HL-60 (cell line): Measurements from ENCODE around the gene HNF4A.

Experiments used
- DNase-seq, 2 experiments: peaks; one replicate each; pipeline ENCODE4 v3.0.0-alpha.2; 2010 to 2020; ENCODE audit warnings: low read depth in 1 of 2, low spot score in 1 of 2
- H3K27ac ChIP-seq: fragments of 250-450 bp; sonication (Bioruptor Pico); replicated peaks from 2 replicates; pipeline ENCODE4 v1.5.1; 2020; ENCODE audit warnings: mild to moderate bottlenecking, moderate library complexity
- H3K27me3 ChIP-seq: fragments of 250-450 bp; sonication (Bioruptor Pico); 2 replicates; pipeline ENCODE4 v1.5.1; 2021; ENCODE audit warnings: mild to moderate bottlenecking, moderate library complexity; ENCODE audit not compliant: insufficient read depth, poor library complexity, severe bottlenecking
- H3K4me3 ChIP-seq: replicated peaks from 2 replicates; pipeline ENCODE4 v1.5.1; 2011; ENCODE audit warnings: mild to moderate bottlenecking, control low read depth, low read length; ENCODE audit not compliant: insufficient read depth
- GABPA ChIP-seq: IDR thresholded peaks from 2 replicates; pipeline ENCODE4 v1.6.1; 2012; ENCODE audit warnings: low read depth
- POLR2AphosphoS5 ChIP-seq: IDR thresholded peaks from 2 replicates; pipeline ENCODE4 v1.6.1; 2012; ENCODE audit warnings: low read depth
- SPI1 ChIP-seq: IDR thresholded peaks from 2 replicates; pipeline ENCODE4 v1.6.1; 2012; ENCODE audit warnings: low read depth, mild to moderate bottlenecking, borderline replicate concordance
- TF ChIP-seq, protein P1 (sequence below): IDR thresholded peaks from one replicate; pipeline ENCODE4 v1.5.1; 2011; ENCODE audit warnings: low read length, control low read depth, inconsistent platforms; ENCODE audit not compliant: insufficient read depth
- TF ChIP-seq, protein P2 (sequence below): IDR thresholded peaks from 2 replicates; pipeline ENCODE4 v1.6.1; 2012; ENCODE audit warnings: low read depth; ENCODE audit not compliant: insufficient replicate concordance

HNF4A gene

GRCh38 chr20:44412402-44413144 is 57.1 kb downstream of the HNF4A start:
- H3K27me3 ChIP-seq, result peaks cover 9% of the 10 kb centered on the region
- TF ChIP-seq GABPA, result no peak
- TF ChIP-seq, protein P1, sequence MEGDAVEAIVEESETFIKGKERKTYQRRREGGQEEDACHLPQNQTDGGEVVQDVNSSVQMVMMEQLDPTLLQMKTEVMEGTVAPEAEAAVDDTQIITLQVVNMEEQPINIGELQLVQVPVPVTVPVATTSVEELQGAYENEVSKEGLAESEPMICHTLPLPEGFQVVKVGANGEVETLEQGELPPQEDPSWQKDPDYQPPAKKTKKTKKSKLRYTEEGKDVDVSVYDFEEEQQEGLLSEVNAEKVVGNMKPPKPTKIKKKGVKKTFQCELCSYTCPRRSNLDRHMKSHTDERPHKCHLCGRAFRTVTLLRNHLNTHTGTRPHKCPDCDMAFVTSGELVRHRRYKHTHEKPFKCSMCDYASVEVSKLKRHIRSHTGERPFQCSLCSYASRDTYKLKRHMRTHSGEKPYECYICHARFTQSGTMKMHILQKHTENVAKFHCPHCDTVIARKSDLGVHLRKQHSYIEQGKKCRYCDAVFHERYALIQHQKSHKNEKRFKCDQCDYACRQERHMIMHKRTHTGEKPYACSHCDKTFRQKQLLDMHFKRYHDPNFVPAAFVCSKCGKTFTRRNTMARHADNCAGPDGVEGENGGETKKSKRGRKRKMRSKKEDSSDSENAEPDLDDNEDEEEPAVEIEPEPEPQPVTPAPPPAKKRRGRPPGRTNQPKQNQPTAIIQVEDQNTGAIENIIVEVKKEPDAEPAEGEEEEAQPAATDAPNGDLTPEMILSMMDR, result no peak
- TF ChIP-seq SPI1, result no peak
- no peak overlapping the region for H3K4me3 ChIP-seq
- no peak for DNase-seq
- no peak overlapping the region for H3K27ac ChIP-seq

- TF ChIP-seq POLR2AphosphoS5, result no peak
- TF ChIP-seq GABPA, result no peak
- TF ChIP-seq, protein P2, sequence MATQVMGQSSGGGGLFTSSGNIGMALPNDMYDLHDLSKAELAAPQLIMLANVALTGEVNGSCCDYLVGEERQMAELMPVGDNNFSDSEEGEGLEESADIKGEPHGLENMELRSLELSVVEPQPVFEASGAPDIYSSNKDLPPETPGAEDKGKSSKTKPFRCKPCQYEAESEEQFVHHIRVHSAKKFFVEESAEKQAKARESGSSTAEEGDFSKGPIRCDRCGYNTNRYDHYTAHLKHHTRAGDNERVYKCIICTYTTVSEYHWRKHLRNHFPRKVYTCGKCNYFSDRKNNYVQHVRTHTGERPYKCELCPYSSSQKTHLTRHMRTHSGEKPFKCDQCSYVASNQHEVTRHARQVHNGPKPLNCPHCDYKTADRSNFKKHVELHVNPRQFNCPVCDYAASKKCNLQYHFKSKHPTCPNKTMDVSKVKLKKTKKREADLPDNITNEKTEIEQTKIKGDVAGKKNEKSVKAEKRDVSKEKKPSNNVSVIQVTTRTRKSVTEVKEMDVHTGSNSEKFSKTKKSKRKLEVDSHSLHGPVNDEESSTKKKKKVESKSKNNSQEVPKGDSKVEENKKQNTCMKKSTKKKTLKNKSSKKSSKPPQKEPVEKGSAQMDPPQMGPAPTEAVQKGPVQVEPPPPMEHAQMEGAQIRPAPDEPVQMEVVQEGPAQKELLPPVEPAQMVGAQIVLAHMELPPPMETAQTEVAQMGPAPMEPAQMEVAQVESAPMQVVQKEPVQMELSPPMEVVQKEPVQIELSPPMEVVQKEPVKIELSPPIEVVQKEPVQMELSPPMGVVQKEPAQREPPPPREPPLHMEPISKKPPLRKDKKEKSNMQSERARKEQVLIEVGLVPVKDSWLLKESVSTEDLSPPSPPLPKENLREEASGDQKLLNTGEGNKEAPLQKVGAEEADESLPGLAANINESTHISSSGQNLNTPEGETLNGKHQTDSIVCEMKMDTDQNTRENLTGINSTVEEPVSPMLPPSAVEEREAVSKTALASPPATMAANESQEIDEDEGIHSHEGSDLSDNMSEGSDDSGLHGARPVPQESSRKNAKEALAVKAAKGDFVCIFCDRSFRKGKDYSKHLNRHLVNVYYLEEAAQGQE, result no peak
- TF ChIP-seq, protein P1, result no peak
- no peak for TF ChIP-seq SPI1
- no peak for DNase-seq
- Histone ChIP-seq H3K27me3 (peaks cover 9% of the 10 kb centered on the region), H3K27ac (no peak overlapping the region), H3K4me3 (no peak overlapping the region)
Observed at GRCh38 chr20:44413575-44414345, 58.3 kb downstream of the HNF4A start.

GRCh38 chr20:44414346-44414714 is 58.8 kb downstream of the HNF4A start:
- Histone ChIP-seq H3K27ac (no peak overlapping the region), H3K4me3 (no peak overlapping the region), H3K27me3 (peaks cover 9% of the 10 kb centered on the region)
- TF ChIP-seq SPI1, result no peak
- DNase-seq, result no peak

GRCh38 chr20:44414808-44415207 is 59.3 kb downstream of the HNF4A start:
- Histone ChIP-seq H3K27me3 (peaks cover 9% of the 10 kb centered on the region), H3K4me3 (no peak overlapping the region)
- no peak for DNase-seq

More at GRCh38 chr20:44414808-44415207, 59.3 kb downstream of the HNF4A start:
- H3K27ac ChIP-seq, result no peak overlapping the region
- no peak for TF ChIP-seq POLR2AphosphoS5
- TF ChIP-seq, protein P2, result no peak
- TF ChIP-seq, protein P1, result no peak
- TF ChIP-seq SPI1, result no peak
- TF ChIP-seq GABPA, result no peak
